DND-41 (cell line): ENCODE data around the gene ART5.

ENCODE experiments used
- EZH2 ChIP-seq: IDR thresholded peaks from 3 replicates; pipeline ENCODE4 v1.6.1; 2012; ENCODE audit warnings: borderline replicate concordance, low read depth, mild to moderate bottlenecking, moderate library complexity, low read length, inconsistent platforms; ENCODE audit not compliant: severe bottlenecking
- TF ChIP-seq, protein P1 (sequence below): IDR thresholded peaks from 2 replicates; pipeline ENCODE4 v1.5.1; 2012; ENCODE audit warnings: borderline replicate concordance, low read length, moderate library complexity, mild to moderate bottlenecking; ENCODE audit not compliant: poor library complexity, severe bottlenecking; ENCODE audit errors: extremely low read depth

DNA sequence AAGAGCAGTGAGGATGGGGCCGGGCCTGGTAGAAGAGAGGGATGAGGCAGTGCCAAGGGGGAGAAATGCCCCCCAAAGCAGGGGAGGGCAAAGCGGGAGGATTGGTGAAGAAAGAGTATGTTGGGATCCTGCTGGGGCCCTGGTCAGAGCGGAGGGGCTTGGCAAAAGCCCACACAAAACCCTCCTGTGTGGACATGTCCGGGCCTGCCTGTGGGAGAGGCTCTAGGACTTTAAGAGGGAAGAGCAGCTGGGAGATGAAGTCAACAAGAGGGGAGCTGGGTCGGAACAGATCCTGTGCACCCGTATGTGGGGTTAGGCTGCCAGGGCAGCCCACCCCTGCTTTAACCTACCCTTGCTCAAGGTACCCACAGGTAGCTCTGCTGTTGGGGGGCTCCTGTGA is 25.8 kb downstream of the ART5 start:
- TF ChIP-seq, protein P1, sequence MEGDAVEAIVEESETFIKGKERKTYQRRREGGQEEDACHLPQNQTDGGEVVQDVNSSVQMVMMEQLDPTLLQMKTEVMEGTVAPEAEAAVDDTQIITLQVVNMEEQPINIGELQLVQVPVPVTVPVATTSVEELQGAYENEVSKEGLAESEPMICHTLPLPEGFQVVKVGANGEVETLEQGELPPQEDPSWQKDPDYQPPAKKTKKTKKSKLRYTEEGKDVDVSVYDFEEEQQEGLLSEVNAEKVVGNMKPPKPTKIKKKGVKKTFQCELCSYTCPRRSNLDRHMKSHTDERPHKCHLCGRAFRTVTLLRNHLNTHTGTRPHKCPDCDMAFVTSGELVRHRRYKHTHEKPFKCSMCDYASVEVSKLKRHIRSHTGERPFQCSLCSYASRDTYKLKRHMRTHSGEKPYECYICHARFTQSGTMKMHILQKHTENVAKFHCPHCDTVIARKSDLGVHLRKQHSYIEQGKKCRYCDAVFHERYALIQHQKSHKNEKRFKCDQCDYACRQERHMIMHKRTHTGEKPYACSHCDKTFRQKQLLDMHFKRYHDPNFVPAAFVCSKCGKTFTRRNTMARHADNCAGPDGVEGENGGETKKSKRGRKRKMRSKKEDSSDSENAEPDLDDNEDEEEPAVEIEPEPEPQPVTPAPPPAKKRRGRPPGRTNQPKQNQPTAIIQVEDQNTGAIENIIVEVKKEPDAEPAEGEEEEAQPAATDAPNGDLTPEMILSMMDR, result no peak
- no peak for TF ChIP-seq EZH2
